HepG2 (cell line): Measurements from ENCODE around the gene FBXW2. TPM values are rescaled to one million over a fixed set of nuclear protein-coding genes. Genes with fewer than 3 reads are reported as not detected.
A peak's percentile ranks its signal among the peaks of the same experiment; 100 is the strongest.

ENCODE experiments used
- KLF15 ChIP-seq: sonication (generic); formaldehyde crosslinking; IDR thresholded peaks from 2 replicates; pipeline ENCODE4 v1.8.1; 2023; ENCODE audit warnings: borderline replicate concordance, mild to moderate bottlenecking, inconsistent platforms, missing genetic modification reagents, mixed read lengths
- RXRA ChIP-seq: sonication (generic); formaldehyde crosslinking; IDR thresholded peaks from 2 replicates; pipeline ENCODE4 v1.5.1; 2020; ENCODE audit warnings: missing genetic modification reagents
- THAP9 ChIP-seq: sonication (generic); formaldehyde crosslinking; IDR thresholded peaks from 2 replicates; pipeline ENCODE4; 2020; ENCODE audit warnings: missing genetic modification reagents, mild to moderate bottlenecking, borderline replicate concordance
- U2AF1 ChIP-seq: fragments of 200-400 bp; formaldehyde crosslinking; optimal IDR thresholded peaks from 2 replicates; pipeline ENCODE3; 2017; ENCODE audit warnings: mild to moderate bottlenecking, low read depth, low read length
- YEATS2 ChIP-seq: sonication (generic); formaldehyde crosslinking; IDR thresholded peaks from 2 replicates; pipeline ENCODE4 v1.4.0; 2020; ENCODE audit warnings: missing genetic modification reagents, borderline replicate concordance
- ZNF263 ChIP-seq: sonication (generic); formaldehyde crosslinking; IDR thresholded peaks from 2 replicates; pipeline ENCODE4 v1.4.0; 2020; ENCODE audit warnings: missing genetic modification reagents
- ZNF282 ChIP-seq: fragments of 450-650 bp; IDR thresholded peaks from 2 replicates; pipeline ENCODE4 v1.6.1; 2018; ENCODE audit not compliant: partially characterized antibody
- ZNF777 ChIP-seq: sonication (generic); formaldehyde crosslinking; IDR thresholded peaks from 2 replicates; pipeline ENCODE4 v1.4.0; 2020; ENCODE audit warnings: missing genetic modification reagents
- polyA plus RNA-seq, 8 experiments: library from polyadenylated mRNA; depleted of rRNA in 3 of 8; stranded (reverse) in 7 of 8; unstranded in 1 of 8; fragments of >200 nt; fragmentation: Illumina TruSeq in 4 of 8; extraction: Trizol in 4 of 8; gene quantifications; 2 replicates each; pipeline versions ENCODE4 v1.2.1 to v1.2.3, GENCODE V29; 2011 to 2016; ENCODE audit warnings: low read depth in 4 of 8, missing spikeins in 1 of 8, mixed read lengths in 1 of 8; ENCODE audit not compliant: insufficient read depth in 1 of 8
- total RNA-seq, 5 experiments: library from RNA; depleted of rRNA; stranded (reverse); fragments of >200 nt; fragmentation: Illumina TruSeq; extraction: Trizol; gene quantifications; 2 replicates each; pipeline ENCODE4 v1.2.3, GENCODE V29; 2016; ENCODE audit warnings: low read depth in 1 of 5
- TF ChIP-seq, protein P1 (sequence below): sonication (generic); formaldehyde crosslinking; IDR thresholded peaks from 2 replicates; pipeline ENCODE4 v1.5.1; 2020; ENCODE audit warnings: missing genetic modification reagents, mild to moderate bottlenecking, borderline replicate concordance

Gene FBXW2
- total and polyA plus RNA-seq, 2 of the 13 experiments (the other 11 are each of a cell fraction or from before 2014, with no cell fraction given): 35.4 to 43.1 TPM

- TF ChIP-seq, protein P1, sequence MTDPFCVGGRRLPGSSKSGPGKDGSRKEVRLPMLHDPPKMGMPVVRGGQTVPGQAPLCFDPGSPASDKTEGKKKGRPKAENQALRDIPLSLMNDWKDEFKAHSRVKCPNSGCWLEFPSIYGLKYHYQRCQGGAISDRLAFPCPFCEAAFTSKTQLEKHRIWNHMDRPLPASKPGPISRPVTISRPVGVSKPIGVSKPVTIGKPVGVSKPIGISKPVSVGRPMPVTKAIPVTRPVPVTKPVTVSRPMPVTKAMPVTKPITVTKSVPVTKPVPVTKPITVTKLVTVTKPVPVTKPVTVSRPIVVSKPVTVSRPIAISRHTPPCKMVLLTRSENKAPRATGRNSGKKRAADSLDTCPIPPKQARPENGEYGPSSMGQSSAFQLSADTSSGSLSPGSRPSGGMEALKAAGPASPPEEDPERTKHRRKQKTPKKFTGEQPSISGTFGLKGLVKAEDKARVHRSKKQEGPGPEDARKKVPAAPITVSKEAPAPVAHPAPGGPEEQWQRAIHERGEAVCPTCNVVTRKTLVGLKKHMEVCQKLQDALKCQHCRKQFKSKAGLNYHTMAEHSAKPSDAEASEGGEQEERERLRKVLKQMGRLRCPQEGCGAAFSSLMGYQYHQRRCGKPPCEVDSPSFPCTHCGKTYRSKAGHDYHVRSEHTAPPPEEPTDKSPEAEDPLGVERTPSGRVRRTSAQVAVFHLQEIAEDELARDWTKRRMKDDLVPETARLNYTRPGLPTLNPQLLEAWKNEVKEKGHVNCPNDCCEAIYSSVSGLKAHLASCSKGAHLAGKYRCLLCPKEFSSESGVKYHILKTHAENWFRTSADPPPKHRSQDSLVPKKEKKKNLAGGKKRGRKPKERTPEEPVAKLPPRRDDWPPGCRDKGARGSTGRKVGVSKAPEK (CRISPR knock-in tag): no peak
- TF ChIP-seq THAP9 (no peak), RXRA (CRISPR knock-in tag) (no peak), ZNF282 (no peak), ZNF777 (CRISPR knock-in tag) (peak; percentile 1; the same call in 1 of the 2 replicates), U2AF1 (no peak), YEATS2 (no peak), KLF15 (CRISPR knock-in tag) (no peak), ZNF263 (CRISPR knock-in tag) (0 out of 2 replicates have a peak, but pooled peaks have one; percentile 13)
- TF ChIP-seq, all 625 proteins: peak for 8
Measured at GRCh38 chr9:120713257-120714087, 79.7 kb downstream of the FBXW2 start (continued).
